Measurements from ENCODE around the gene AUH. TPM values are rescaled to one million over a fixed set of nuclear protein-coding genes. Genes with fewer than 3 reads are reported as not detected.
A peak's percentile ranks its signal among the peaks of the same experiment; 100 is the strongest.

AUH gene
- total RNA-seq, 1 experiment from 2014 or later: 29.2 TPM

- H3K4me1 ChIP-seq (ENCODE audit: low read length): peaks cover 19% of the 10 kb centered on the region
- H3K9ac ChIP-seq (ENCODE audit: low read length): no peak overlapping the region
- H3K9me3 ChIP-seq (ENCODE audit: low read length): no peaks in the 10 kb centered on the region
- H2AFZ ChIP-seq (ENCODE audit: low read length): no peak overlapping the region
- no peak overlapping the region for H3K4me2 ChIP-seq (ENCODE audit: low read depth, low read length, poor library complexity, severe bottlenecking)
- H3K36me3 ChIP-seq (ENCODE audit: insufficient read depth, low read length): no peaks in the 10 kb centered on the region
- H4K20me1 ChIP-seq (ENCODE audit: insufficient read depth, low read depth, low read length): no peaks in the 10 kb centered on the region
- no peaks in the 10 kb centered on the region for H3K9me2 ChIP-seq (replicated peaks; ENCODE audit: insufficient read depth, low read length)
- H3K4me3 ChIP-seq (ENCODE audit: low read length): no peak overlapping the region
- no peak overlapping the region for H3K27ac ChIP-seq (ENCODE audit: low read length)
- no peaks in the 10 kb centered on the region for H3K79me2 ChIP-seq (ENCODE audit: low read length)
- no peak for DNase-seq
- H3K27me3 ChIP-seq (ENCODE audit: low read length): no peaks in the 10 kb centered on the region
These were observed 86.1 kb downstream of the AUH start for GRCh38 chr9:91275655-91276054.

GRCh38 chr9:91274949-91275492, 86.7 kb downstream of the AUH start:
- H2AFZ ChIP-seq (ENCODE audit: low read length): no peak overlapping the region
- peaks cover 19% of the 10 kb centered on the region for H3K4me1 ChIP-seq (ENCODE audit: low read length)
- H3K79me2 ChIP-seq (ENCODE audit: low read length): 0 out of 2 replicates have a peak, but pooled peaks cover 2% of the 10 kb centered on the region
- DNase-seq: no peak
- no peaks in the 10 kb centered on the region for H3K9me3 ChIP-seq (ENCODE audit: low read length)
- H3K27ac ChIP-seq (ENCODE audit: low read length): no peak overlapping the region
- no peak overlapping the region for H3K9ac ChIP-seq (ENCODE audit: low read length)
- H3K4me2 ChIP-seq (ENCODE audit: low read depth, low read length, poor library complexity, severe bottlenecking): no peak overlapping the region
- no peaks in the 10 kb centered on the region for H3K27me3 ChIP-seq (ENCODE audit: low read length)
- H4K20me1 ChIP-seq (ENCODE audit: insufficient read depth, low read depth, low read length): no peaks in the 10 kb centered on the region
- H3K36me3 ChIP-seq (ENCODE audit: insufficient read depth, low read length): no peaks in the 10 kb centered on the region
- no peak overlapping the region for H3K4me3 ChIP-seq (ENCODE audit: low read length)
- no peaks in the 10 kb centered on the region for H3K9me2 ChIP-seq (replicated peaks; ENCODE audit: insufficient read depth, low read length)

GRCh38 chr9:91273853-91274552, 87.7 kb downstream of the AUH start:
- Histone ChIP-seq H3K9ac (ENCODE audit: low read length) (no peak overlapping the region), H3K79me2 (ENCODE audit: low read length) (0 out of 2 replicates have a peak, but pooled peaks cover 2% of the 10 kb centered on the region), H3K27me3 (ENCODE audit: low read length) (no peaks in the 10 kb centered on the region), H3K4me1 (ENCODE audit: low read length) (peaks cover 19% of the 10 kb centered on the region), H4K20me1 (ENCODE audit: insufficient read depth, low read depth, low read length) (no peaks in the 10 kb centered on the region), H3K4me2 (ENCODE audit: low read depth, low read length, poor library complexity, severe bottlenecking) (peak overlapping the region; percentile 34), H3K4me3 (ENCODE audit: low read length) (no peak overlapping the region), H3K36me3 (ENCODE audit: insufficient read depth, low read length) (no peaks in the 10 kb centered on the region), H2AFZ (ENCODE audit: low read length) (no peak overlapping the region), H3K9me3 (ENCODE audit: low read length) (no peaks in the 10 kb centered on the region), H3K27ac (ENCODE audit: low read length) (no peak overlapping the region), H3K9me2 (replicated peaks; ENCODE audit: insufficient read depth, low read length) (no peaks in the 10 kb centered on the region)
- peak; percentile 46 for DNase-seq

- Histone ChIP-seq H4K20me1 (ENCODE audit: insufficient read depth, low read depth, low read length) (no peaks in the 10 kb centered on the region), H3K4me3 (ENCODE audit: low read length) (no peak overlapping the region), H3K36me3 (ENCODE audit: insufficient read depth, low read length) (no peaks in the 10 kb centered on the region), H2AFZ (ENCODE audit: low read length) (no peak overlapping the region), H3K4me2 (ENCODE audit: low read depth, low read length, poor library complexity, severe bottlenecking) (no peak overlapping the region), H3K79me2 (ENCODE audit: low read length) (0 out of 2 replicates have a peak, but pooled peaks cover 2% of the 10 kb centered on the region), H3K9me3 (ENCODE audit: low read length) (no peaks in the 10 kb centered on the region), H3K27ac (ENCODE audit: low read length) (no peak overlapping the region), H3K4me1 (ENCODE audit: low read length) (peaks cover 19% of the 10 kb centered on the region), H3K9ac (ENCODE audit: low read length) (no peak overlapping the region), H3K9me2 (replicated peaks; ENCODE audit: insufficient read depth, low read length) (no peaks in the 10 kb centered on the region), H3K27me3 (ENCODE audit: low read length) (no peaks in the 10 kb centered on the region)
- DNase-seq: no peak
These were observed 90.6 kb downstream of the AUH start for GRCh38 chr9:91271156-91271555.

- H3K36me3 ChIP-seq (ENCODE audit: insufficient read depth, low read length): no peaks in the 10 kb centered on the region
- no peak overlapping the region for H3K4me2 ChIP-seq (ENCODE audit: low read depth, low read length, poor library complexity, severe bottlenecking)
- H3K4me1 ChIP-seq (ENCODE audit: low read length): peaks cover 17% of the 10 kb centered on the region
- no peak overlapping the region for H2AFZ ChIP-seq (ENCODE audit: low read length)
- no peaks in the 10 kb centered on the region for H3K9me3 ChIP-seq (ENCODE audit: low read length)
- H3K9me2 ChIP-seq (replicated peaks; ENCODE audit: insufficient read depth, low read length): no peaks in the 10 kb centered on the region
- no peak overlapping the region for H3K27ac ChIP-seq (ENCODE audit: low read length)
- H4K20me1 ChIP-seq (ENCODE audit: insufficient read depth, low read depth, low read length): no peaks in the 10 kb centered on the region
- H3K27me3 ChIP-seq (ENCODE audit: low read length): no peaks in the 10 kb centered on the region
- no peak overlapping the region for H3K9ac ChIP-seq (ENCODE audit: low read length)
- 0 out of 2 replicates have a peak, but pooled peaks cover 2% of the 10 kb centered on the region for H3K79me2 ChIP-seq (ENCODE audit: low read length)
- no peak for DNase-seq
- H3K4me3 ChIP-seq (ENCODE audit: low read length): no peak overlapping the region
These were observed 91.7 kb downstream of the AUH start for GRCh38 chr9:91269907-91270491.

- Histone ChIP-seq H4K20me1 (ENCODE audit: insufficient read depth, low read depth, low read length) (no peaks in the 10 kb centered on the region), H3K4me3 (ENCODE audit: low read length) (no peak overlapping the region), H3K9ac (ENCODE audit: low read length) (no peak overlapping the region), H3K27me3 (ENCODE audit: low read length) (no peaks in the 10 kb centered on the region), H3K36me3 (ENCODE audit: insufficient read depth, low read length) (no peaks in the 10 kb centered on the region), H3K9me3 (ENCODE audit: low read length) (no peaks in the 10 kb centered on the region), H3K4me2 (ENCODE audit: low read depth, low read length, poor library complexity, severe bottlenecking) (no peak overlapping the region), H3K9me2 (replicated peaks; ENCODE audit: insufficient read depth, low read length) (no peaks in the 10 kb centered on the region), H3K27ac (ENCODE audit: low read length) (no peak overlapping the region), H3K4me1 (ENCODE audit: low read length) (no peaks in the 10 kb centered on the region), H2AFZ (ENCODE audit: low read length) (no peak overlapping the region), H3K79me2 (ENCODE audit: low read length) (0 out of 2 replicates have a peak, but pooled peaks cover 2% of the 10 kb centered on the region)
- no peak for DNase-seq
These were observed 95.3 kb downstream of the AUH start for GRCh38 chr9:91266448-91266847.

GRCh38 chr9:91265514-91265913, 96.2 kb downstream of the AUH start:
- Histone ChIP-seq H3K27me3 (ENCODE audit: low read length) (no peaks in the 10 kb centered on the region), H3K9me2 (replicated peaks; ENCODE audit: insufficient read depth, low read length) (no peaks in the 10 kb centered on the region), H3K36me3 (ENCODE audit: insufficient read depth, low read length) (no peaks in the 10 kb centered on the region), H3K4me2 (ENCODE audit: low read depth, low read length, poor library complexity, severe bottlenecking) (no peak overlapping the region), H3K79me2 (ENCODE audit: low read length) (0 out of 2 replicates have a peak, but pooled peaks cover 2% of the 10 kb centered on the region), H3K4me3 (ENCODE audit: low read length) (no peak overlapping the region), H3K4me1 (ENCODE audit: low read length) (no peaks in the 10 kb centered on the region), H2AFZ (ENCODE audit: low read length) (no peak overlapping the region), H3K9ac (ENCODE audit: low read length) (no peak overlapping the region), H3K27ac (ENCODE audit: low read length) (no peak overlapping the region), H4K20me1 (ENCODE audit: insufficient read depth, low read depth, low read length) (no peaks in the 10 kb centered on the region), H3K9me3 (ENCODE audit: low read length) (no peaks in the 10 kb centered on the region)
- no peak for DNase-seq

- Histone ChIP-seq H3K27ac (ENCODE audit: low read length) (no peak overlapping the region), H3K9ac (ENCODE audit: low read length) (no peak overlapping the region), H3K27me3 (ENCODE audit: low read length) (no peaks in the 10 kb centered on the region), H3K9me3 (ENCODE audit: low read length) (no peaks in the 10 kb centered on the region), H3K79me2 (ENCODE audit: low read length) (no peaks in the 10 kb centered on the region), H3K4me3 (ENCODE audit: low read length) (no peak overlapping the region), H3K36me3 (ENCODE audit: insufficient read depth, low read length) (no peaks in the 10 kb centered on the region), H3K4me2 (ENCODE audit: low read depth, low read length, poor library complexity, severe bottlenecking) (no peak overlapping the region), H3K4me1 (ENCODE audit: low read length) (no peaks in the 10 kb centered on the region), H2AFZ (ENCODE audit: low read length) (no peak overlapping the region), H4K20me1 (ENCODE audit: insufficient read depth, low read depth, low read length) (no peaks in the 10 kb centered on the region), H3K9me2 (replicated peaks; ENCODE audit: insufficient read depth, low read length) (no peaks in the 10 kb centered on the region)
- no peak for DNase-seq
These were observed 100.3 kb downstream of the AUH start for GRCh38 chr9:91261417-91261816.

Measured in Karpas-422 (cell line).